HG02642 (cell line): ENCODE data around the gene LNX2.
"Not testable (repeated sequence)": the region's sequence is repeated elsewhere in the genome, so short reads cannot be mapped to it uniquely, and the experiment has no call there.

Experiments
- ATAC-seq: cut with Tn5 transposase; IDR thresholded peaks from one replicate; pipeline ENCODE4 v1.9.1; 2021; ENCODE audit warnings: mild to moderate bottlenecking; ENCODE audit not compliant: unreplicated experiment, poor library complexity

LNX2 gene

DNA sequence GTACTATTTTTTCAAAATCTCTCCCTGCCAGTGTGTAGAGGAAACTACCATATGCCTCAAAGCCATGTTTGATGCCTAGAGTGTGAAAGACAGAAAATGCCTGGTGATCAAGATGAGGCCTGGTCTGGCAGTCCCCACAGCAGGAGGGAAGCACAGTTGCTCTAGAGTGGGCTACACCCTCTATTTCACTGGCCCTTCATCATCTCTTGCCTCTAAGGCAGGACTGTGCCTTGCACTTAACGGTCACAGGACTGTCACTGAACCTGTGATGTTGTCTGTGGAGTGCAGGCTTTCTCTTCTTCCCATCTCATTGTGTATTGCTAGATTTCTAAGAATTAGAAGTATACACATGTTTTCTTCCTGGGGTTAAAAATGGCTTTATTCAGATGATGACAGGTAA lies 17.7 kb upstream of the LNX2 start:
- no peak for ATAC-seq

DNA sequence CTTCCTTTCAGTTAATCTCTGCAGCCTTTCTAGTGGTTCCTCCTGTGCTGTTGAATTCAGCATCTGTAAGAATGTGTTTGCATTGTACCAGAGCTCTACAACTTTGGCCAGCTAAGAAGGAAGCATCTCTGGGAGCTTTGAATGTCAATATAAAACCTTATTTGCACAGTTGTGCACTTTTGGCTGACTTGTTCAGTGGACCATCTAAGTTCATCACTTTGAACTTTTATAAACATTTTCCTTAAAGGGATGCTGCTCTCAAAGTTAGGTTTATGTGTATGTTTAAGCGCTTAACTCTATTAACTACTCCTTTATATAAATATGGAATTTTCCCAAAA lies 16.9 kb upstream of the LNX2 start:
- no peak for ATAC-seq

DNA sequence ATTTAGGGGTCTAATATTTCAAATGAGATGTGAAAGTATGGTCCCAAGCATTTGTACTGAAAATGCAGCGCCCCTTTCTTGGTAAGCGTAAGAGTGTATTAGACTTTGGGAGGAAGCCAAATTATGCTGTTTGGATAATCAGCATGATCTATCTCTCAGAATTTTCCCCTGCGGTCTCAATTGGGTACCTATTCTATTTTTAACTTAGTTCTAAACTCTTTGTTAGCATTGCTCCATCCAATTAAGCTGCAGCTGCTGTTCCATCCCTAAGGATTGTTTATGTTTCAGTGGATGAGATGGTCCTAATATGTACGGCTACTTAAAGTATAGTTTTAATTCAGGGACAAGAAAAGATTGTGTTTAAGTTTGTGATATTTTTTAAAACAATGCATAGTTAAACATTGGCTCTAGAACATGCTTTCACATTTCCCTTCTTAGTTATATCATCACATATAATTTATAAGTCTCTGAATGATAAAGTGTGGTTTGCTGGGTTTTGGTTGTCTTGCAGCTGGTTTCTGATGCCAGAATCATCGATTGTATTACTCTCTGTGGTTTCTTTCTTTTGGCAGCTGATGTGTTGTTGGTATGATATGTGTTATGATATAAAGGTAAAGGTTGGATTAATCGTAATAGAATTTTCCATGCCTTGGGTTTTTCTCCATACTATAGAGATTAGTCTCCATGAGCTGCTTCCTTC lies 16.4 kb upstream of the LNX2 start:
- ATAC-seq = no peak

DNA sequence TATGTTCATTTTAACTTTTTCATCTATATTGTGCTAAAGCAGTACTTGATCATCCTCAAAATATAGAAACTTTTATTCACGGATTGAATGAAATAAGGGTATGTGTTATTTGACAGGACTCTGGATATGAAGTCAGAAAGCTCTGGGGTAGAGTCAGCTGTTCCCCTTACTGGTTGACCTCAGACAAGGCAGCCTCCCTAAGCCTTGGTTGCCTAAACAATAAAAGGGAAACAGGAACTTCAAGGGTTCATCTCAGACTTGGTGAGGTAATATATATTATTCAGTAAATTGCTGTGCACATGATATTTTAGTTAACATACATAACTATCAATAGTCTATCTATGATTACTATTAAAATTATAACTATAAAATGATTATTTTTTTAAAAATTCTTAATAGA lies 14.9 kb upstream of the LNX2 start:
- ATAC-seq = no peak

DNA sequence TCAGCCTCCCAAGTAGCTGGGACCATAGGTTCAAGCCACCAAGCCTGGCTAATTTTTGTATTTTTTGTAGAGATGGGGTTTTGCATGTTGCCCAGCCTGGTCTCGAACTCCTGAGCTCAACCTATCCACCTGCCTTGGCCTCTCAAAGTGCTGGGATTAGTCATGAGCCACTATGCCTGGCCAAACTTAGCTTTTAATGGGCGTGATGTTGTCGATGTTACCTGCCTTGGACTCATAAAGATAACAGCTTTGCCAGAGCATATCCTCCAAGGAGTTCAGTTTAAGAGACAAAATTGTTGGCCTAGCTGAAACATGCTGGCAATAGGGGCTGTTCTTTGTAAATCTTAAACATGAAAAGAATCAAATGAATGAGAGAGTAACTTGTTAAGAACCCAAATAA lies 14.5 kb upstream of the LNX2 start:
- ATAC-seq = no peak

DNA sequence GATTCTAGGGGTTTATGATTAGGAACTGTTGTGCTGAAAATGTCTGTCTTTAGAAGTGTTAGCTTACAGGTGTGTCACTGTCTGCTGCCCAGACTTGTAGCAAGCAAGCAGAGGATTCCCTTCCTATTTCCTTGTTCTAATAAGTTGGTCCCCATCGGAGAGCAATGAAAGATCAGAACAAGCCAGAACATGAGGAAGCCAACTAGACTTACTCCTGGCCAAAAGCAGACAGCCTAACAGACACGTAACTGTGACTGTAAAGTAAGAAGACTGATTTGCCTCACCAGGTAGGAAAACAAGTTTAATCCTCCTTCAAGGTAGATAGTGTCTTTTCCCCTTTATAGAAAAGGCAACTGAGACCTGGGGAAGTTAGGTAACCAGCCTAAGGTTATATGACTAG lies 13.9 kb upstream of the LNX2 start:
- no peak for ATAC-seq

DNA sequence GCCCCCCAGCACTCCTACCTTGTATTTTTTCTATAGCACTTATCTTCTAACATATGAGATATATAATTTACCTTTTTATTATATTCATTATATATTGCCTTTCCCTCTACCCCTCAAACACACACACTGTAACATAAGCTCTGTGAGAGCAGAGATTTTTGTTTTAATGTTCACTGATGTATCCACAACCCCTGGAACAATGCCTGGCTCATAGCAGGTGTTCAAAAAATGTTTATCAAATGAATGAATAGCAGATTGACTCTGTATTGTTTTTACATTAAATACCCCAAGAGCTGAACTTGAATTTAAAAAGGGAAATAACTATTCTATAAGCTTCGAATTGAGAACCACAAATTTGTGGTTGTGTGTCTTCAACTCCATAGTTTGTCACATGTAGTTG lies 12.3 kb upstream of the LNX2 start:
- ATAC-seq = no peak

DNA sequence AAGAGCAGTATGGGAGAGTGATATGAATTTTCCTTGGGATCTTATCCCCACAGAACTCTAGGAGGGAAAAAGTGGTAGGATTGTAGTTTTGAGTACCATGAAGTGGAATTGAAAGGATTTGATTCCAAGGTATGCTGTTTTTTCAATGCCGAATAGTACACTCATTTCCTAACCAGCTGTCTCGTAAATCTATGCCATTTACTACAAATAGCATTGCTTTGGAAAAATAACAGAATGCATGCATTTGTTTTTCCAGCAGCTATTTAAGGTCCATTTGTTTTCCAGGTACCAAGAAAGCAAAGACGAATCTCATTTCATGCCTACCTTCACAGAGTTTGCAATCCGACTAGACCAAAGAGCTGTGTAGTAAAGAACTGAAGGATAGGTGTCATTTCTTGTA lies 11.9 kb upstream of the LNX2 start:
- ATAC-seq = no peak

DNA sequence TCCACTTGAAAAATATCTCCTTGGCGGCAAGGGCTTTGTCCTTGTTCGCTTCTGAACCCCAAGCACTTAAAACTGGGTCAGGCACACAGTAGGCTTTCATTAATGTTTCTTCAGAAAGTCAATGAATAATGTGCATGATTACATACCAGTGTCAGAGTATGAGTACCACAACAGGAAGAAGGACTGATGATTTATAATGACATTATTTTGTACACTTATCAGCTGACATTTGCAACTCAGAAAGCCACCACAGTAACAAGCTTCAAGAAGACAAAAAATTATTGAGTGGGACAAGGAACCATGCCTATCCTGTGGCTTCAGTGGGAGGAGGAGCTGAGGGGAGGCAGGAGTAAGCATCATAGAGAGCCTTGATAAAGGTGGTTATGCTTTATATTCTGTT lies 11.3 kb upstream of the LNX2 start:
- ATAC-seq = no peak

DNA sequence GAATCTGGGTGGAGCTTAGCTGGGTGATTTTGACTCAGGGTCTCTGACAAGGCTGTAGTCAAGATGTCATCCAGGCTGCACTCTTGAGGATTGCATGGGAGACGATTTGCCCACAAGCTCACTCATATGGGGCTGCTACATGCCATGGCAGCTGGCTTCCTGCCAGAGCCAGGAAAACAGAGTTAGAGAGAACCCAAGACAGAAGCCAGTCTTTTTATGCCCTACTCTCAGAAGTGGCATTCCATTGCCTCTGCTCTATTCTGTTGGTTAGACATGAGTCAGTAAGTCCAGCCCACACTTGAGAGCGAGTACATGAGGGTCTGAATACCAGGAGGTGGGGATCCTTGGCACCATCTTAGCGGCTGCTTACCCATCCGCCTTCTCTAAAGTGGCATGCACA lies 10.8 kb upstream of the LNX2 start:
- ATAC-seq = no peak

DNA sequence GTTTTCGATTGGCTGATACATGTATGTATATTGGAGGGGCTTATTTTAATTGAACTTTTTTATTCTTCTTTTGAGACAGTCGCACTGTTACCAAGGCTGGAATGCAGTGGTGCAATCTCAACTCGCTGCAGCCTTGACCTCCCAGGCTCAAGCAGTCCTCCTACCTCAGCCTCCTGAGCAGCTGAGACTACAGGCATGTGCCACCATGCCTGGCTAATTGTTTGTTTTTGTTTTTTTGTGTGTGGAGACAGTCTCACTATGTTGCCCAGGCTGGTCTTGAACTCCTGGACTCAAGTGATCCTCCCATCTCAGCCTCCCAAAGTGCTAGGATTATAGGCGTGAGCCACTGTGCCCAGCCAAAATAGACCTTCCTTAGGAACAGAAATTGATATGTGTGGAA lies 8.4 kb upstream of the LNX2 start:
- ATAC-seq = not testable (repeated sequence)

DNA sequence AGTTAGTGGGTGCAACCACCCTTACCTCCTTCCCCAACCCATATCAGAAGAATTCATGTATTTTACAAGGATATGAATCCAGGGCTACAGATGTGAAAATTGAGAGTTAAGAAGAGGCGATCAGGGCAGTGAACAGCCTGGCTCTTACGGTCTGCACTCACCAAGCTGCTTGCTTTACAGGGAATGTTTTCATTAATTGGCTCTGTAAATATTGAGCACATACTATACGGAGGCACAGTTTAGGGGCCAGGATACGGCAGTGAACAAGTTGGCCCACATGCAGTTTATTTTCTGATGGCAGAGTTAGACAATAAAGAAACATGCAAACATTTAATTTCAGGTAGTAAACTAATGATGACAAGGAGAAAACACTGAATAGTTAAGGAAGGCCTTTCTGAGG lies 7.8 kb upstream of the LNX2 start:
- ATAC-seq = no peak

DNA sequence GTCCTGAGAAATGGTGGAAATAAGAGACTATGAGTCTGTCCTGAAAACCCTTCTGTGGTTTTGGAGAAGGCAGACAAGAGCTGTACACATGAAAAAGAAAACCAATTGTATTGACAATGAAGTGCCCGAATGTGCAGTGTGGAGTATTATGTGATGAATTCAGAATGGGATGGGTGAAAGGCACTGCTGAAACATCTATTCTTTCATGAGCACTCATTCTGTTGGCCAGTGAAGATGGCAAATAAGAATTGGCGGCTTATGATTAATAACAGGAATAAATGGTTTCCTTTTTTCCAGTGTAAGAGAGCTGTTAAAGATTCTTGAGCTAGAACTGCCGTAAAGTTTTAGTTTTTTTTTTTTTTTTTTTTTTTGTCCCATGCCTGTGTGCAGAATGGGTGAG lies 7.1 kb upstream of the LNX2 start:
- ATAC-seq = no peak

DNA sequence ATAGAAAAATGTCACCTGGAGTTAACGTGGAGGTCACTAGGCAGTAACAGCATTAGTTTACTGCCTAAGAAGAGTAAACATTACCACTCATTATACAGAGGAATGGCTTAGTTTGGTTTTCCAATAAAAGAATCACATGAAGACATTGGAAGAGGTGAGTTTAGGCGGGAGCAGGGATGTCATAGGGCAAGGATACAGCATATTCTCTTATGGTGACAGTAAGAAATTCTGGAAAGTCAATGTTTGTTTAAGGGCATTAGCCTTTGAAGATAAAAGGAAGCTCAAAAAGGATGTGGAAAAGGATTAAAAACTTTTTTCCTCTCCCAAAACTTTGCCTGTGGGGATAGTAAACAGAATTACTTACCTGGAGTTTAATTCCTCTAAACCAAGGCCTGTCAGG lies 5.5 kb upstream of the LNX2 start:
- no peak for ATAC-seq

DNA sequence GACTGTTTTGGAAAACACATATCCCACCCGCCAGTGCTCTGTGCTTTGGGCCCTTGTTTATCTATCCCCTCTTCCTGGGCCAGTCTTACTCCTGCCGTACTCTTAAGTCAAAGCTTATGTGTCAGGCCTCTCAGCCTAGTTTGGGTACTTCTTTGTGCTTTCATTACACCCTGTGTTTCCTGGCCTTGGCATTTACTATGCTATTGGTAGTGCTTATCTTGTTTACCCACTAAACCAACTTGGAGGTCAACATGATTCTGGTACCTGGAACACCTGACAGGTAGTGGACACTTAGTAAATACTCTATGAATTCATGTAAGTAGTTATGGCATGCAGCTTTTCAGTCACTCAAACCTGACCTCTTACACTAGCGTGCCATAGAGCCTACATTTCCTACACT lies 3.7 kb upstream of the LNX2 start:
- ATAC-seq = no peak

DNA sequence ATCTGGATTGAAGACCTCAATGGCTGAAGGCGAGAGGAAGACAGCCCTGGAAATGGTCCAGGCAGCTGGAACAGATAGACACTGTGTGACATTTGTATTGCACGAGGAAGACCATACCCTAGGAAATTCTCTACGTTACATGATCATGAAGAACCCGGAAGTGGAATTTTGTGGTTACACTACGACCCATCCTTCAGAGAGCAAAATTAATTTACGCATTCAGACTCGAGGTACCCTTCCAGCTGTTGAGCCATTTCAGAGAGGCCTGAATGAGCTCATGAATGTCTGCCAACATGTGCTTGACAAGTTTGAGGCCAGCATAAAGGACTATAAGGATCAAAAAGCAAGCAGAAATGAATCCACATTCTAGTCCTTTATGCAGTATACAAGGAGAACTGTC lies 2.6 kb upstream of the LNX2 start:
- ATAC-seq = no peak

DNA sequence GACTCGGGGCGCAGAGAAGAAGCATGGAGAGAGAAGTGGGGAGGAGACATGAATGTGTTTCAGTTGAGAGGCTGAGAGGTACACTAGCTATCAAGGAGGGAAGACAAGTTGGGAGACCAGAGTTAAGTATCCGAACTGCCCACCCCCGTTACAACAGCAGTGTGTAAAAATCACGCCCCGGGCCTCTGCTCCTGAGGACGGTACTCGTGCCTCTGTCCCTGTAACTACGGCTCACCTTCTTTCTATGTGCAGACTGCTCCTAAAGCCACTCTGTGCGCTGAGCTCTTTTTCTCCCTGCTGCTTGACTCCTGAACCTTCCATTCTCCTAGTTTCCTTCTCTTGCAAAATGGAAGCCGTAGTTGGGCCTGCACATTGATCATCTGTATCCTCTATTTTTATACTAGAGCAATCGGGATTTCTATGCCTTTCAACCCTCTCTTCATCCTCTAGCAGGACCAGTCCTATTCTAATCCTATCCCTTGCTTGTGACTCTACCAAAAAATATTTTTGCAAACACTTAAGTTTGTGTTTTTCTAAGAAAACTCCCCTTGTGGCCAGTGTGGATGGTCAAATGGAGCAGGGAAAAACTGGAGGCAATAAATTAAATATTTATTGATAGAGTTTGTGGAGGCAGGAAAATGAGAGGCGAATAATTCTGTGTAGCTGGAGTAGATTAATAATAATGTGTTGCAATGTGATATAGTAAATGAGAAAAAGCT lies 1.9 kb upstream of the LNX2 start:
- peak; percentile 1 for ATAC-seq

DNA sequence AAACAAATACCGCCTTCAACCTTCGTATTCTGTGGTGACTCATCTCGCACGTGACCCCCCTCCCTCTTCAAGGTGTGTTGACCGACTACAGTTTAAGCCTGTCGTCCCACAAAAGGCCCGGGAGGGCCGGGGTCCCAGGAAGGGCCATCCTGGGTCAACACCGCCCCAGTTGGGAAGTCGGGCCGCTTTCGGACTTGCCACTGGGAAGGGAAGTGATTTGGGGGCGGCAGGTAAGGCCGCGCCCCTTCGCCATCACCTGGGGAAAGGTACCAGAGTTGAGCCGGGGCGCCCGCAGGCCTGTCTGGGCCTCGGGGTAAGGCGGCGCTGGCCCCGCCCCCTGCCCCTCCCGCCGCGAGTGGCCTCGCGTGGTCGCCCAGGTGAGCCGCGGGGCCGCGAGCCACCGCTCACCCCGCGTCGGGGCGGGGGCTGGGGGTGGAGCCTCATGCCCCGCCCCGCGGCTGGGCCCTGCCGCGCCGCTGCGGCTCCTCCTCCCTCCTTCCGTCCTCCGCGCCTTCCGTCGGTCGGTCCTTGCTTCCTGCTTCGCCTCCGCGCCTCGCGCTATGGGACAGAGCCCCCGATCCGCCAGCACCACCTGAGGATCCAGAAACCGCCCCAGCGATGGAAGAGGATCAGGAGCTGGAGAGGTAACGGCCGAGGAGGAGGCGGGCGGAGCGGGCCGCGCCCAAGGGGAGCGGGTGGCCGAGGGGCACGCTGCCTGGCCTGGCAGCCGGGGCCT lies 1.2 kb upstream of the LNX2 start, which contains the start of gene POLR1D:
POLR1D (plus strand) TSS at position 527 of the 736 bp plus-strand sequence; CDS start at position 619, 92 bp downstream.
- ATAC-seq = peak; percentile 66

DNA sequence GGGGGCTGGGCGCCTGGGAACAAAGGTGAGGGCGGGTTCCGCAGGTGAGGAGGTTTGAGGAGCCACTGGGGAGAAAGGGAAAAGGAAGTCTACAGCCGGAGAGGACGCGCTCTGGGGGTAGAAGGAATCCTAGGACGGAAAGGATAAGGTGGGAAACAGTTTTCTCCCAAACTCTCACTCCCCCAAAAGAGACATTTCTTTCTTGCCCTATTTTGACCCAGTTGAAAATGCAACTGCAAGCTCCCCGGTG lies 712 bp upstream of the LNX2 start:
- no peak for ATAC-seq

DNA sequence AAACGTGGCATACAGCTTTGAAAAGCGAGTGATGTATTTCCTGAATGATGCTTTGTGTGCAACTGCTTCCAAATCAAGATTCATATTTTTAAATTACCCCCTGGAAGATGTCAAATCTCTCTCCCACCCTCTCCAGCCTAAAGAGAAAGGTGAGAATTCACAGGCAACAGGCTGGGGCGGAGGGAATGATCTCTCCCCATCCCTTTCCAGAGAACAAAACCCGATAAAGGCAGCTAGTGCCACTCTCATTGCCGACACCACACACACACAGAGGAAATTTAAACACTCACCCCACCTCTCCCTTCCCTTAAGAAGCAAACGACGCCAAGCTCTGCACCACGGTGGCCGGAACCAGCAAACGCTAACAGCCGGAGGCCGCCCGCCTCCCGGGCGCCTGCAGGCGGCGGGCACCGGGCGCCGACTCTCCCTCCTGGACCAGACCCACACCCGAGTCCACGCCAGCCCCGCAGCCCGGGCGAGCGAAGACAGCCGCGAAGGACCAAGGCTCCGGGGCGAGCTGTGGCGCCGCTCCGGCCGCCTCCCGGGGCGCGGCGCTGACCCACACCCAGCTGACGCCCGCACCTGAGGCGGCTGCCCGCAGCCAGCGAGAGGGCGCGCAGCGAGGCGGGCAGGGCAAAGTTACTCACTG lies 477 bp downstream of the LNX2 start:
- ATAC-seq = peak; percentile 35

DNA sequence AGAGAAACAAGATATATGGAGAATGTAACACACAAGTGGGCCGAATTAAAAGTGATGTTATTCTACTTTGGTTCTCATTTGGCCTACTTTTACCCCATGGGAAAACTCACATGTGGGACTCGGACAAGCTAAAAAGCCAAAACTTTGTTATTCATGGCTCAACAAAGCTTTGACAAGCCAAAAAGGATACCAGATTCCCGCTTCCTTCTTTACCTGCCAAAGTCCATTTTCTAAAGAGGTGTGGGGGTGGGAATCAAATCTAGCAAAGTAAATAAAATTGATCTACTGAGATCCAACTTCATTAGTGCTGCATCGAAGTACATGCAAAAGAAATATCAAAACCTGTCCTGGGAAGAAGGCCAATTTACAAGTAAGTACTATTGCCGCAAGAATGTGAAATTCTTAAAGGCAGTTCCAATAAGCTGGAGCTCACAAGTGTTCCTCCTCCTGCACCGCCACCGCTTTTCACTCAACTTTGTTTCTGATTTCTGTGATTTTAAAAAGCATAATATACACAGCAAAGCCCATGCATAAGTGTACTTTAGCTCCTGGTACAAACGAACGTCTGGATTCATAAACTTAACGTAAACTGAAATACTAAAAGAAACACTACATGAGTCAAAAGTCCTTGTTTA lies 1.1 kb downstream of the LNX2 start:
- no peak for ATAC-seq
